Measurements from ENCODE around the gene ERP44. TPM values are rescaled to one million over a fixed set of nuclear protein-coding genes. Genes with fewer than 3 reads are reported as not detected.

The ERP44 gene
- polyA plus RNA-seq, 1 of the 3 experiments (the other 2 are of a cell fraction) = 10.0 TPM

- Histone ChIP-seq H3K36me3 (replicated peaks in 1 of 2; ENCODE audit: control insufficient read depth in 1 of 2, insufficient read depth in 2 of 2, low read length in 1 of 2) (peaks cover 14 to 49% of the 10 kb centered on the region in 2 experiments), H3K4me3 (ENCODE audit: low read depth in 2 of 2, low read length in 1 of 2) (no peak overlapping the region), H3F3A (replicated peaks; ENCODE audit: insufficient read depth) (peaks cover 10% of the 10 kb centered on the region), H4K20me1 (ENCODE audit: insufficient read depth) (no peaks in the 10 kb centered on the region), H3K27ac (ENCODE audit: low read depth in 2 of 2, low read length in 1 of 2) (no peak overlapping the region), H3K9ac (no peak overlapping the region), H3K9me2 (no peaks in the 10 kb centered on the region), H3K9me3 (no peaks in the 10 kb centered on the region), H3K4me1 (ENCODE audit: control insufficient read depth in 1 of 2, insufficient read depth in 2 of 2, low read depth in 1 of 2, low read length in 1 of 2) (peaks cover 0 to 8% of the 10 kb centered on the region in 2 experiments; a peak in 2 of 4 replicates), H2AFZ (ENCODE audit: low read depth) (no peak overlapping the region), H3K79me2 (ENCODE audit: insufficient read depth) (peaks cover 12% of the 10 kb centered on the region; the same call in 1 of the 2 replicates), H3K4me2 (no peak overlapping the region), H3K27me3 (ENCODE audit: insufficient read depth) (no peaks in the 10 kb centered on the region)
- TF ChIP-seq USF2 (IDR thresholded peaks at IDR 0.05; ENCODE audit: borderline replicate concordance, low read depth, low read length) = no peak
- ChIA-PET POLR2A (no interaction called here), CTCF (no interaction called here)
- DNase-seq = no peak
Measured at GRCh38 chr9:100129772-100130171, 31.0 kb upstream of the ERP44 start.

GRCh38 chr9:100126423-100126822, 27.6 kb upstream of the ERP44 start:
- Histone ChIP-seq H3K9me3 (no peaks in the 10 kb centered on the region), H3K79me2 (ENCODE audit: insufficient read depth) (peaks cover 33% of the 10 kb centered on the region), H3K27ac (ENCODE audit: low read depth in 2 of 2, low read length in 1 of 2) (no peak overlapping the region), H3K4me3 (ENCODE audit: low read depth in 2 of 2, low read length in 1 of 2) (no peak overlapping the region), H3K9me2 (no peaks in the 10 kb centered on the region), H3K9ac (no peak overlapping the region), H3K4me2 (no peak overlapping the region), H4K20me1 (ENCODE audit: insufficient read depth) (no peaks in the 10 kb centered on the region), H3F3A (replicated peaks; ENCODE audit: insufficient read depth) (peaks cover 10% of the 10 kb centered on the region), H3K36me3 (replicated peaks in 1 of 2; ENCODE audit: control insufficient read depth in 1 of 2, insufficient read depth in 2 of 2, low read length in 1 of 2) (peaks cover 5 to 60% of the 10 kb centered on the region in 2 experiments), H2AFZ (ENCODE audit: low read depth) (no peak overlapping the region), H3K4me1 (ENCODE audit: control insufficient read depth in 1 of 2, insufficient read depth in 2 of 2, low read depth in 1 of 2, low read length in 1 of 2) (peaks cover 0 to 8% of the 10 kb centered on the region in 2 experiments; a peak in 2 of 4 replicates), H3K27me3 (ENCODE audit: insufficient read depth) (no peaks in the 10 kb centered on the region)
- TF ChIP-seq ZBTB33 (IDR thresholded peaks at IDR 0.05; ENCODE audit: borderline replicate concordance, low read depth) (no peak), USF2 (IDR thresholded peaks at IDR 0.05; ENCODE audit: borderline replicate concordance, low read depth, low read length) (no peak), FOSL2 (IDR thresholded peaks at IDR 0.05; ENCODE audit: borderline replicate concordance, low read depth) (no peak), TCF12 (IDR thresholded peaks at IDR 0.05) (no peak), ELF1 (IDR thresholded peaks at IDR 0.05) (no peak), YY1 (IDR thresholded peaks at IDR 0.05; ENCODE audit: low read depth) (no peak), SMC3 (IDR thresholded peaks at IDR 0.05; ENCODE audit: low read depth, low read length) (no peak), IRF3 (IDR thresholded peaks at IDR 0.05; ENCODE audit: low read depth, low read length) (no peak), RCOR1 (IDR thresholded peaks at IDR 0.05; ENCODE audit: low read length) (no peak), GABPA (IDR thresholded peaks at IDR 0.05; ENCODE audit: low read depth) (no peak), CTCF (IDR thresholded peaks at IDR 0.05) (no peak), MXI1 (IDR thresholded peaks at IDR 0.05; ENCODE audit: low read depth, low read length) (no peak), PBX3 (IDR thresholded peaks at IDR 0.05) (no peak)
- DNase-seq = no peak
- WGBS (ENCODE audit: low lambda C conversion rate) = 98% methylated on average over 2 of the region's 2 CpGs
- ChIA-PET POLR2A (interaction anchor here (0.6 kb wide), 1 partner anchor 31 kb away, joined by 4 read pairs; no protein-coding TSS in a partner anchor), CTCF (no interaction called here)

All from SK-N-SH (cell line).